K562 (cell line): ENCODE data around the gene RAB14. TPM values are rescaled to one million over a fixed set of nuclear protein-coding genes. Genes with fewer than 3 reads are reported as not detected.
A peak's percentile ranks its signal among the peaks of the same experiment; 100 is the strongest.

Experiments used
- ATAC-seq: fragments of 200-7000 bp; cut with Tn5 transposase; 3 replicates; pipeline ENCODE4 v1.9.1; 2020; ENCODE audit warnings: moderate library complexity
- BruUV-seq: library from RNA; stranded (reverse); fragments of 400-500 nt; replicated peaks from 2 replicates; lab custom pipeline; 2021; lab: Mats Ljungman, UMichigan
- CTCF ChIA-PET: fragments of 300-600 bp; formaldehyde crosslinking; extraction: SDS; loops from one replicate; lab custom pipeline; 2021; ENCODE audit warnings: low intra/inter-chr PET ratio; lab: Yijun Ruan, JAX
- POLR2A ChIA-PET: fragments of 300-600, 350-650 bp; sonication (Branson Sonifier 250); formaldehyde crosslinking; extraction: SDS; loops from one replicate; lab custom pipeline; 2021; ENCODE audit warnings: antibody characterized with exemption, inconsistent platforms; lab: Yijun Ruan, JAX
- DNase-seq, 4 experiments: peaks; one replicate each; pipeline versions ENCODE4 v3.0.0 to v3.0.0-alpha.2; 2011 to 2018; ENCODE audit warnings: low spot score in 3 of 4, mixed read lengths in 3 of 4; ENCODE audit errors: extremely low read depth in 1 of 4
- FAIRE-seq: peaks from 2 replicates; lab custom pipeline; 2011; peaks lifted over from hg19 to GRCh38; lab: Jason Lieb, UNC
- H2AFZ ChIP-seq: 2 replicates; pipeline ENCODE4 v1.6.0; 2011; ENCODE audit warnings: low read depth, low read length, control low read depth, inconsistent platforms
- H3K27ac ChIP-seq: fragments of 200-600 bp; 3 replicates; pipeline ENCODE4 v1.8.0; 2011; ENCODE audit warnings: low read depth, mild to moderate bottlenecking, control low read depth, inconsistent platforms, low read length, moderate library complexity, mixed read lengths; ENCODE audit errors: extremely low read depth
- H3K27me3 ChIP-seq, 2 experiments: fragments of 300-600 bp in 1 of 2; 2 replicates in 1 of 2; 3 replicates in 1 of 2; pipeline versions ENCODE4 v1.6.0 to v1.8.0; 2011; ENCODE audit warnings: inconsistent platforms in 2 of 2, low read length in 2 of 2, mild to moderate bottlenecking in 1 of 2, mixed read lengths in 1 of 2, moderate library complexity in 1 of 2; ENCODE audit not compliant: control insufficient read depth in 2 of 2, insufficient read depth in 2 of 2
- H3K36me3 ChIP-seq: fragments of 300-600 bp; 3 replicates; pipeline ENCODE4 v1.8.0; 2011; ENCODE audit warnings: mild to moderate bottlenecking, low read length, inconsistent platforms; ENCODE audit not compliant: control insufficient read depth, insufficient read depth
- H3K4me1 ChIP-seq, 2 experiments: fragments of 200-600 bp in 1 of 2; replicated peaks in 1 of 2; 2 replicates in 1 of 2; 3 replicates in 1 of 2; pipeline versions ENCODE4 v1.5.1 to v1.8.0; 2011; ENCODE audit warnings: inconsistent platforms in 2 of 2, low read length in 2 of 2, mild to moderate bottlenecking in 1 of 2, mixed read lengths in 1 of 2, moderate library complexity in 1 of 2; ENCODE audit not compliant: control insufficient read depth in 2 of 2, insufficient read depth in 2 of 2
- H3K4me2 ChIP-seq: 2 replicates; pipeline ENCODE4 v1.6.1; 2011; ENCODE audit warnings: low read length, control low read depth, inconsistent platforms, mixed read lengths; ENCODE audit not compliant: insufficient read depth
- H3K4me3 ChIP-seq: fragments of 200-600 bp; sonication (generic), shearing (Covaris generic); 2 replicates; pipeline ENCODE4 v1.5.1; 2016; ENCODE audit warnings: control low read depth, inconsistent platforms
- H3K79me2 ChIP-seq: fragments of 200-600 bp; 3 replicates; pipeline ENCODE4 v1.8.0; 2011; ENCODE audit warnings: low read length, inconsistent platforms; ENCODE audit not compliant: control insufficient read depth, insufficient read depth
- H3K9ac ChIP-seq, 2 experiments: 2 replicates each; pipeline versions ENCODE4 v1.6.0 to v1.6.1; 2011; ENCODE audit warnings: low read depth in 2 of 2, low read length in 2 of 2, control low read depth in 1 of 2, inconsistent platforms in 1 of 2, mild to moderate bottlenecking in 1 of 2, mixed read lengths in 1 of 2; ENCODE audit not compliant: insufficient read depth in 1 of 2
- H3K9me1 ChIP-seq: one replicate; pipeline ENCODE4 v1.6.0; 2011; ENCODE audit warnings: inconsistent platforms, mild to moderate bottlenecking, low read length, moderate library complexity; ENCODE audit not compliant: control insufficient read depth, insufficient read depth
- H3K9me3 ChIP-seq: replicated peaks from 2 replicates; pipeline ENCODE4 v1.5.1; 2011; ENCODE audit warnings: low read depth, low read length, inconsistent platforms; ENCODE audit not compliant: control insufficient read depth, insufficient read depth
- H4K20me1 ChIP-seq: replicated peaks from 2 replicates; pipeline ENCODE4 v1.6.1; 2011; ENCODE audit warnings: low read length, inconsistent platforms, mixed read lengths; ENCODE audit not compliant: control insufficient read depth, insufficient read depth
- CBX5 ChIP-seq: IDR thresholded peaks from 2 replicates; pipeline ENCODE4 v1.6.1; 2014; ENCODE audit warnings: low read depth, borderline replicate concordance
- HLTF ChIP-seq: fragments of 450-650 bp; IDR thresholded peaks from 2 replicates; pipeline ENCODE4 v1.6.1; 2016
- JUN ChIP-seq, 2 experiments: sonication (generic) in 1 of 2; formaldehyde crosslinking in 1 of 2; IDR thresholded peaks; 2 replicates each; pipeline versions ENCODE4 v1.6.1 to v1.8.0; 2012 to 2022; ENCODE audit warnings: borderline replicate concordance in 2 of 2, mild to moderate bottlenecking in 2 of 2, improper control_type of control experiment in 1 of 2, low read depth in 1 of 2, low read length in 1 of 2, missing genetic modification reagents in 1 of 2
- MTA1 ChIP-seq: fragments of 450-650 bp; IDR thresholded peaks from 2 replicates; pipeline ENCODE4 v1.6.1; 2017; ENCODE audit warnings: borderline replicate concordance
- RB1 ChIP-seq: fragments of 450-650 bp; IDR thresholded peaks from 2 replicates; pipeline ENCODE4 v1.6.1; 2017; ENCODE audit warnings: low read depth, mild to moderate bottlenecking
- ZFX ChIP-seq: sonication (generic); formaldehyde crosslinking; IDR thresholded peaks from 2 replicates; pipeline ENCODE4 v1.8.0; 2022; ENCODE audit warnings: mild to moderate bottlenecking, missing genetic modification reagents, moderate library complexity
- WGBS: fragments of 100-300 bp; shearing (Covaris generic); methylation state at CpG from one replicate; pipeline ENCODE4 v1.1.6; 2016; ENCODE audit warnings: low coverage, mixed read lengths; ENCODE audit not compliant: insufficient coverage; ENCODE audit errors: missing lambda C conversion rate; 5-methylcytosine and 5-hydroxymethylcytosine counted together
- in situ Hi-C: fragments of 300-500 bp; cut with MboI; formaldehyde crosslinking; loops from 4 replicates; pipeline ENCODE4 v1.15.0; 2018; ENCODE audit warnings: inconsistent platforms, mixed read lengths
- intact Hi-C: fragments of 100-400 bp; cut with micrococcal nuclease; formaldehyde crosslinking; loops from 2 replicates; pipeline ENCODE4 v1.14.2; 2022
- polyA plus RNA-seq, 8 experiments: library from polyadenylated mRNA; depleted of rRNA in 4 of 8; stranded (reverse) in 5 of 8; unstranded in 3 of 8; fragments of >200 nt; fragmentation: Nextera tagmentation in 2 of 8; fragmentation: Illumina TruSeq in 1 of 8; extraction: Ambion mirVana in 2 of 8; extraction: Trizol in 1 of 8; gene quantifications; 2 replicates each; pipeline versions ENCODE4 v1.2.1 to v1.2.3, GENCODE V29; 2011 to 2014; ENCODE audit warnings: inconsistent platforms in 1 of 8, missing spikeins in 1 of 8
- total RNA-seq, 7 experiments: library from RNA; depleted of rRNA in 6 of 7; stranded (reverse); fragments of >200 nt in 6 of 7; fragmentation: Illumina TruSeq in 2 of 7; extraction: Trizol in 2 of 7; gene quantifications; 2 replicates each; pipeline versions ENCODE4 v1.2.1 to v1.2.3, GENCODE V29; 2011 to 2021; ENCODE audit warnings: low replicate concordance in 1 of 7

RAB14 gene
- total and polyA plus RNA-seq, 9 of the 15 experiments (the other 6 are each of a cell fraction or from before 2014, with no cell fraction given): 10.3 to 41.8 (median 20.9) TPM

DNA sequence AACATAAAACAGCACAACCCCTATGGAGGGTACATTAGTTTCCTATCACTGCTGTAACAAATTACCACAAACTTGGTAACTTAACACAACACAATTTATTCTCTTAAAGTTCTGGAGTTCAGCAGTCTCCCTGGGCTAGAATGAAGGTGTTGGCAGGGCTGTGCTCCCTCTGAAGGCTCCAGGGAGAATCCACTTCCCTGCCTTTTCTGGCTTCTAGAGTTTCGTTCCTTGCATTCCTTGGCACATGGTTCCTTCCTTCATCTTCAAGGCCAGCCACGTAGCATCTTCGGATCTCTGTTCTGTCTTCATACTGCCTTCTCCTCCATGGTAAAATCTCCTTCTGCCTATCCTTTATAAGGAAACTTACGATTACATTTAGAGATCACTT, 41.3 kb upstream of the RAB14 start:
- FAIRE-seq: peak; percentile 37
- Histone ChIP-seq H2AFZ (peak overlapping the region; percentile 28; the same call in 1 of the 2 replicates), H3K9me1 (no peaks in the 10 kb centered on the region), H3K27me3 (no peaks in the 10 kb centered on the region), H4K20me1 (no peaks in the 10 kb centered on the region), H3K4me2 (no peak overlapping the region), H3K79me2 (no peaks in the 10 kb centered on the region), H3K4me1 (peaks cover 9 to 10% of the 10 kb centered on the region in 2 experiments; a peak in 4 of 5 replicates), H3K27ac (no peak overlapping the region), H3K9me3 (no peaks in the 10 kb centered on the region), H3K9ac (no peak overlapping the region), H3K36me3 (no peaks in the 10 kb centered on the region), H3K4me3 (no peak overlapping the region)
- in situ Hi-C loops (no loop called here), intact Hi-C loops (loop anchor here (1.0 kb wide), 1 partner anchor 36 kb away; no protein-coding TSS in a partner anchor)
- POLR2A ChIA-PET: interaction anchor here (0.8 kb wide), 1 partner anchor 23 kb away, joined by 3 read pairs; no protein-coding TSS in a partner anchor
- TF ChIP-seq MTA1 (no peak), JUN (IDR thresholded peaks at IDR 0.05; ENCODE audit: borderline replicate concordance, low read depth, low read length) (no peak), JUN (CRISPR knock-in tag; IDR thresholded peaks at IDR 0.05; ENCODE audit: borderline replicate concordance) (no peak), CBX5 (no peak), HLTF (no peak), RB1 (no peak), ZFX (CRISPR knock-in tag) (no peak)
- CTCF ChIA-PET: no interaction called here
- BruUV-seq: no TSS peak
- DNase-seq: no peak
- 48% methylated on average over 4 of the region's 4 CpGs for WGBS
- no peak for ATAC-seq
